ENCODE results near the gene C22orf42. TPM values are rescaled to one million over a fixed set of nuclear protein-coding genes. Genes with fewer than 3 reads are reported as not detected.
A peak's percentile ranks its signal among the peaks of the same experiment; 100 is the strongest.
"Not testable (repeated sequence)": the region's sequence is repeated elsewhere in the genome, so short reads cannot be mapped to it uniquely, and the experiment has no call there.

C22orf42 gene
- total and polyA plus RNA-seq, 12 donors: not detected

DNA sequence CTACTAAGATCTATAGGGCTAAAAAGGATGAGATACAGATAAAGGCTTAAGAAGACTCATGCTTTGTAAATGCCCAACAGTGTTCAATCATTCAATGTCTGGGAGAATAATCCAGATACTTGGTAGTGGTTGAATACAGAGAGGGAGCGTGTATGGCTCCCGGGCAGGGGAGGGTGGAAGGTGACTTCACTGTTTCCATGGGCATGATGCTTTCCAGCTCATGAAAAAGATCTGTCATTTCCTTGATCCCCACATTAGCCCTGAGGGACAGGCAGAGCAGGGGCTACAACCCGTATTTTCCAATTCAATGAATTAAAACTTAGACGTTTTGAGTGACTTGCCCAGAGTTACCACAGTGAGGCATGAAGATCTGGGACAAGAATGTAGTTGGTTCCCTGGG lies 4.4 kb downstream of the C22orf42 start:
- ATAC-seq; H3K36me3 ChIP-seq; H3K4me3 ChIP-seq; H3K9me3 ChIP-seq; H3K4me1 ChIP-seq; H3K27ac ChIP-seq; intact Hi-C loops (cut with DNase I); DNase-seq: not testable (repeated sequence)
- WGBS, 2 donors: 71 to 73% methylated on average over 4 of the region's 4 CpGs
- H3K27me3 ChIP-seq: peaks cover 0 to 18% (median 6%) of the 10 kb centered on the region in 7 donors

DNA sequence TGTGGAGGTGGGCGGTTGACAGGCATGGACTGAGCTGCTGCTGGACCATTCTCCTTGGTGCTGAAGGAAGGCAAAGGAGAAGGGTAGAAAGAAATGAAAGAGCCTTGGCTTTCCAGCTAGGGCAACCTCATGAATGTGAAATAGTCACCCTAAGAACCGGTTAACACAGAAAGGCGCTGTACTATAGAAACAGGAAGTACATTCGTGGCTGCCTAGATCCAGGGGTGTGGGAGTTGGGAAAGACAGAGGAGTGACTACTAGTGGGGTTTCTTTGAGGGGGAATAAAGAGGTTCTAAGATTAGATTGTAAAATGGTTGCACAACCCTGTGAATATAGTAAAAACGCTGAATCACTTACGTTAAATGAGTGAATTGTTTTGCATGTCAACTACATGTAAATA lies 7.5 kb downstream of the C22orf42 start:
- H3K36me3 ChIP-seq; ATAC-seq; H3K27ac ChIP-seq; H3K4me3 ChIP-seq; DNase-seq; intact Hi-C loops (cut with DNase I); H3K4me1 ChIP-seq; H3K9me3 ChIP-seq; H3K27me3 ChIP-seq: not testable (repeated sequence)
- 63 to 82% methylated on average over 6 of the region's 6 CpGs for WGBS, 2 donors

DNA sequence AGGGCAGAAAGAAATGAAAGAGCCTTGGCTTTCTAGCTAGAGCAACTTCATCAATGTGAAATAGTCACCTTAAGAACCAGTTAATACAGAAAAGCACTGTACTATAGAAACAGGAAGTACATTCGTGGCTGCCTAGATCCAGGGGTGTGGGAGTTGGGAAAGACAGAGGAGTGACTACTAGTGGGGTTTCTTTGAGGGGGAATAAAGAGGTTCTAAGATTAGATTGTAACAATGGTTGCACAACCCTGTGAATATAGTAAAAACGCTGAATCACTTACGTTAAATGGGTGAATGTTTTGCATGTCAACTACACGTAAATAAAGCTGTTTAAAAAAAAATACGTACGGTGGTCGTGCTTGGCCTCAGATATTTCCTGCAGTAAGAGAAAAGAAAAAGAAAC lies 8.5 kb downstream of the C22orf42 start:
- intact Hi-C loops (cut with DNase I): not testable (repeated sequence)
- WGBS, 2 donors: 63 to 73% methylated on average over 7 of the region's 7 CpGs

DNA sequence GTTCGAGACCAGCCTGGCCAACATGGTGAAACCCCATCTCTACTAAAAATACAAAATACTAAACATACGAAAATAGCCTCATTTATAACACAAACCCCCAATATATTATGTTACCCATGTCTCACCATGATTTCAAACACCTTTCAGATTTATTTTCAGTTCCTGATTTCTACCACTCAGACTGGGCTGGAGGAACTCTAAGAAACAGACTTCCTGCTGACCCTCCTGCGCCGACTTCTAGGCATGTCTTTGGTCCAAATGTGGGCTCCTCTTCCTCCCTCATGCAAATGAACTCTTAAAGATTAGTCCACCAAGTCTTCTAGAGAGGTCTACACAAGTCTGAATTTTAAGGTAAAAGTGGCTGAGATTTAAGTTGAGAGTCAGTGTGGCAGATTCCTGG lies 10.7 kb downstream of the C22orf42 start:
- ATAC-seq: not testable (repeated sequence)
- 91% methylated on average over 4 of the region's 4 CpGs for WGBS, 2 donors
- H3K4me1 ChIP-seq: peaks cover 0 to 13% (median 0%) of the 10 kb centered on the region in 9 donors

More for the DNA sequence above, 8.5 kb downstream of the C22orf42 start:
- not testable (repeated sequence) for H3K4me1 ChIP-seq, H3K27ac ChIP-seq, H3K27me3 ChIP-seq, H3K9me3 ChIP-seq, H3K36me3 ChIP-seq, DNase-seq, ATAC-seq, H3K4me3 ChIP-seq

DNA sequence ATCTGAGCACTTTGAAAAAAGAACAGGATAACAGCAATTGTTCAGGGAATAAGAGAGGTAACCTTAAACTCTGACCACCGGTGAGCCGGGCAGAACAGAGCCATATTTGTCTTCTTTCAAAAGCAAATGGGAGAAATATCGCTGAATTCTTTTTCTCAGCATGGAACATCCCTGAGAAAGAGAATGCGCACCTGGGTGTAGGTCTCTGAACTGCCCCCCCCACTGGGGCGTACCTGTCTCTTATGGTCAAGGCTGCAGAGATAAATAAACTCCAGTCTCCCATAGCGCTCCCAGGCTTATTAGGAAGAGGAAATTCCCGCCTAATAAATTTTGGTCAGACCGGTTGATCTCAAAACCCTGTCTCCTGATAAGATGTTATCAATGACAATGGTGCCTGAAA lies 12.0 kb downstream of the C22orf42 start:
- WGBS, 2 donors: 88 to 89% methylated on average over 8 of the region's 8 CpGs
- not testable (repeated sequence) for DNase-seq, H3K9me3 ChIP-seq, H3K4me3 ChIP-seq, H3K36me3 ChIP-seq, H3K27me3 ChIP-seq, ATAC-seq, H3K27ac ChIP-seq
- intact Hi-C loops (cut with DNase I): loop anchor here in 1 of 10 donors (10.0 kb wide), 1 partner anchor 328 kb away; the partner anchor contains the start of gene FBXO7
- peaks cover 0 to 18% (median 0%) of the 10 kb centered on the region in 9 donors for H3K4me1 ChIP-seq

More for the DNA sequence above, 10.7 kb downstream of the C22orf42 start:
- H3K4me3 ChIP-seq, H3K9me3 ChIP-seq, H3K27me3 ChIP-seq, H3K36me3 ChIP-seq, DNase-seq, H3K27ac ChIP-seq: not testable (repeated sequence)
- intact Hi-C loops (cut with DNase I): loop anchor here in 1 of 10 donors (10.0 kb wide), 1 partner anchor 326 kb away; the partner anchor contains the start of gene FBXO7

DNA sequence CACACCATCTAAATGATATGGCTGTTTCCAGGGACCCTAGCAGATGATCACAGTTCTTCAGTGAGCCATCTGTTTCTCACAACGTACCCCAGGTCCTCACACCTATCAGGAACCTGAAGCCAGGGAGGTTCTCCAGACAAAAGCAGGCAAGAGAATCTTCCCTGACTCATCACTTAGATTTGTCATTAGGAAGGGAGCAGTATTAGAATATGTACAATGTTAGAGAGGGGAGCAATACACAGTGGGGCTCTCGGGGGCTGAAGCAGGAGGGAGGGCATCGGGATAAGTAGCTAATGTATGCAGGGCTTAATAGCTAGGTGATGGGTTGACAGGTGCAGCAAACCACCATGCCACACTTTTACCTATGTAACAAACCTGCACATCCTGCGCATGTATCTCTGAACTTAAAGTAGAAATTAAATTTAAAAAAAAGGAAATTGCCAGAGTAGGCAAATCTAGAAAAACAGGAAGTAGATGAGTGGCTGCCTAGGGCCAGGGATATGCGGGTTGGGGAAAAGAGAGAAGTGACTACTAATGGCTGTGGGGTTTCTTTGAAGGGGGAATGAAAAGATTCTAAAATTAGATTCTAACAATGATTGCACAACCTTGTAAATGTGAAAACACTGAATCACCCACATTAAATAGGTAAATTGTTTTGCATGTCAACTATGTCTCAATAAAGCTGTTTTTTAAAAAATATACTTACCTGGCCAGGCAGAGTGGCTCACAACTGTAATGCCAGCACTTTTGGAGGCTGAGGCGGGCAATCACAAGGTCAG lies 14.4 kb downstream of the C22orf42 start:
- Histone ChIP-seq H3K27me3 (no peaks in the 10 kb centered on the region), H3K36me3 (no peaks in the 10 kb centered on the region), H3K4me3 (no peak overlapping the region), H3K4me1 (peaks cover 0 to 19% (median 0%) of the 10 kb centered on the region in 9 donors), H3K27ac (no peak overlapping the region), H3K9me3 (peaks cover 0 to 7% (median 0%) of the 10 kb centered on the region in 11 donors)
- 69 to 77% methylated on average over 6 of the region's 6 CpGs for WGBS, 2 donors
- TF ChIP-seq, protein P1, sequence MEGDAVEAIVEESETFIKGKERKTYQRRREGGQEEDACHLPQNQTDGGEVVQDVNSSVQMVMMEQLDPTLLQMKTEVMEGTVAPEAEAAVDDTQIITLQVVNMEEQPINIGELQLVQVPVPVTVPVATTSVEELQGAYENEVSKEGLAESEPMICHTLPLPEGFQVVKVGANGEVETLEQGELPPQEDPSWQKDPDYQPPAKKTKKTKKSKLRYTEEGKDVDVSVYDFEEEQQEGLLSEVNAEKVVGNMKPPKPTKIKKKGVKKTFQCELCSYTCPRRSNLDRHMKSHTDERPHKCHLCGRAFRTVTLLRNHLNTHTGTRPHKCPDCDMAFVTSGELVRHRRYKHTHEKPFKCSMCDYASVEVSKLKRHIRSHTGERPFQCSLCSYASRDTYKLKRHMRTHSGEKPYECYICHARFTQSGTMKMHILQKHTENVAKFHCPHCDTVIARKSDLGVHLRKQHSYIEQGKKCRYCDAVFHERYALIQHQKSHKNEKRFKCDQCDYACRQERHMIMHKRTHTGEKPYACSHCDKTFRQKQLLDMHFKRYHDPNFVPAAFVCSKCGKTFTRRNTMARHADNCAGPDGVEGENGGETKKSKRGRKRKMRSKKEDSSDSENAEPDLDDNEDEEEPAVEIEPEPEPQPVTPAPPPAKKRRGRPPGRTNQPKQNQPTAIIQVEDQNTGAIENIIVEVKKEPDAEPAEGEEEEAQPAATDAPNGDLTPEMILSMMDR (IDR thresholded peaks at IDR 0.05): no peak
- DNase-seq (no peak), ATAC-seq (peak in 3 of 8 donors; percentile 35 to 53 (median 42))
- intact Hi-C loops (cut with DNase I): loop anchor here in 1 of 10 donors (10.0 kb wide), 1 partner anchor 330 kb away; the partner anchor contains the start of gene FBXO7

DNA sequence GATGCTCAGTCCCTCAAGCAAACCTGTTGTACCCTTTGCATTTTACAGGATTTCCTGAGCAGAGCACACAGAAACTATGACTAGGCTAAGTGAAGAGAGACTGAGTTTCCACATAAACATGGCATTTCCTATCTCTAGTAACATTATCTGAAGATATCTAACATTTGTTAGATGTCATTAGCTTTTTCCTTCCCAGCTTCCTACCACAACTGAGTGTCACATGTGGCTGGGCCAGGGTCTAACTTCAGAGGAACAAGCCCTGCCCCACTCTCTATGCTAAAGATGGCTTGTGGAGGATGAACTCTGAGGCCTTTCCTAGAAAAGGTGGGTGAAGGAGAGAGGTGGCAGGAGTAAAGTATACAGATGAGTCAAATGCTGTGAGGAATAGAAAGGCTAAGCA lies 16.5 kb downstream of the C22orf42 start:
- no peak overlapping the region for H3K4me3 ChIP-seq
- ATAC-seq: no peak
- peaks cover 0 to 7% (median 0%) of the 10 kb centered on the region in 11 donors for H3K9me3 ChIP-seq
- H3K4me1 ChIP-seq: peaks cover 0 to 26% (median 0%) of the 10 kb centered on the region in 9 donors
- no peak overlapping the region for H3K27ac ChIP-seq
- intact Hi-C loops (cut with DNase I): loop anchor here in 1 of 10 donors (10.0 kb wide), 1 partner anchor 332 kb away; the partner anchor contains the start of gene FBXO7
- peaks cover 0 to 1% (median 0%) of the 10 kb centered on the region in 7 donors for H3K27me3 ChIP-seq
- no peak for DNase-seq
- TF ChIP-seq, protein P1 (IDR thresholded peaks at IDR 0.05): no peak
- no peaks in the 10 kb centered on the region for H3K36me3 ChIP-seq

Data from heart right ventricle (tissue), 16 donors.